GM23338 (cell line): ENCODE data around the gene LRMDA. TPM values are rescaled to one million over a fixed set of nuclear protein-coding genes. Genes with fewer than 3 reads are reported as not detected.

Experiments
- ATAC-seq: fragments of 200-7000 bp; cut with Tn5 transposase; 3 replicates; pipeline ENCODE4 v1.9.1; 2020
- DNase-seq: peaks from one replicate; pipeline ENCODE4 v3.0.0-alpha.2; 2015; ENCODE audit warnings: low spot score
- H2AFZ ChIP-seq: fragments of 200-600 bp; sonication (generic); 2 replicates; pipeline ENCODE4 v1.8.0; 2016; ENCODE audit warnings: antibody characterized with exemption, mild to moderate bottlenecking, moderate library complexity
- H3F3A ChIP-seq: fragments of 200-600 bp; sonication (generic); replicated peaks from 2 replicates; pipeline ENCODE4 v1.8.0; 2017; ENCODE audit warnings: antibody characterized with exemption, mixed run types, low read depth
- H3K27ac ChIP-seq: fragments of 200-600 bp; sonication (generic); 2 replicates; pipeline ENCODE4 v1.6.1; 2016; ENCODE audit warnings: low read depth
- H3K27me3 ChIP-seq: fragments of 200-600 bp; sonication (generic); 2 replicates; pipeline ENCODE4 v1.8.0; 2016; ENCODE audit warnings: mild to moderate bottlenecking, mixed run types, moderate library complexity; ENCODE audit not compliant: insufficient read depth
- H3K36me3 ChIP-seq: fragments of 200-600 bp; sonication (generic); 2 replicates; pipeline ENCODE4 v1.8.0; 2016; ENCODE audit warnings: mild to moderate bottlenecking; ENCODE audit not compliant: insufficient read depth
- H3K4me1 ChIP-seq: fragments of 200-600 bp; sonication (generic); 2 replicates; pipeline ENCODE4 v1.8.0; 2016; ENCODE audit warnings: mild to moderate bottlenecking, moderate library complexity; ENCODE audit not compliant: insufficient read depth
- H3K4me2 ChIP-seq: fragments of 200-600 bp; sonication (generic); 2 replicates; pipeline ENCODE4 v1.7.1; 2017; ENCODE audit warnings: mixed run types
- H3K4me3 ChIP-seq: fragments of 200-600 bp; sonication (generic); 2 replicates; pipeline ENCODE4 v1.6.1; 2016; ENCODE audit warnings: mixed run types
- H3K79me2 ChIP-seq: fragments of 200-600 bp; sonication (generic); replicated peaks from 2 replicates; pipeline ENCODE4 v1.8.0; 2017; ENCODE audit warnings: mild to moderate bottlenecking; ENCODE audit not compliant: insufficient read depth
- H3K9me2 ChIP-seq: fragments of 200-600 bp; sonication (generic); 2 replicates; pipeline ENCODE4 v1.8.0; 2017; ENCODE audit not compliant: insufficient read depth
- H4K20me1 ChIP-seq: fragments of 200-600 bp; sonication (generic); replicated peaks from 2 replicates; pipeline ENCODE4 v1.8.0; 2017; ENCODE audit warnings: mild to moderate bottlenecking; ENCODE audit not compliant: insufficient read depth
- H3K27ac Mint-ChIP-seq: 2 replicates; pipeline ENCODE4 v1.8.0; 2020; ENCODE audit warnings: inconsistent platforms, mild to moderate bottlenecking, moderate library complexity, mixed read lengths
- H3K27me3 Mint-ChIP-seq: 3 replicates; pipeline ENCODE4 v1.8.0; 2022; ENCODE audit warnings: low read depth, mild to moderate bottlenecking, moderate library complexity, mixed read lengths, inconsistent platforms; ENCODE audit not compliant: insufficient read depth, poor library complexity
- H3K36me3 Mint-ChIP-seq: 3 replicates; pipeline ENCODE4 v1.8.0; 2021; ENCODE audit warnings: low read depth, mild to moderate bottlenecking, inconsistent platforms, moderate library complexity, mixed read lengths
- H3K4me1 Mint-ChIP-seq: 3 replicates; pipeline ENCODE4 v1.8.0; 2020; ENCODE audit warnings: mild to moderate bottlenecking, inconsistent platforms, mixed read lengths
- H3K4me3 Mint-ChIP-seq: 3 replicates; pipeline ENCODE4 v1.8.0; 2021; ENCODE audit warnings: moderate library complexity, mild to moderate bottlenecking, inconsistent platforms, mixed read lengths
- H3K9me3 Mint-ChIP-seq: 3 replicates; pipeline ENCODE4 v1.8.0; 2020; ENCODE audit warnings: moderate library complexity, mild to moderate bottlenecking, inconsistent platforms, mixed read lengths
- CREB1 ChIP-seq: fragments of 250-450 bp; sonication (Bioruptor Pico); IDR thresholded peaks from 2 replicates; pipeline ENCODE4 v1.5.0; 2020; ENCODE audit warnings: low read depth, mild to moderate bottlenecking, moderate library complexity
- CTCF ChIP-seq, 2 experiments: fragments of 200-600 bp in 1 of 2; sonication (generic) in 1 of 2; conservative IDR thresholded peaks; 2 replicates each; pipeline versions ENCODE4 v1.5.1 to v1.6.1; 2016 to 2017; ENCODE audit warnings: antibody characterized with exemption in 2 of 2, low read depth in 2 of 2, mild to moderate bottlenecking in 2 of 2, moderate library complexity in 1 of 2
- EZH2 ChIP-seq: fragments of 200-600 bp; sonication (generic); IDR thresholded peaks from one replicate; pipeline ENCODE4 v1.8.0; 2017; ENCODE audit warnings: antibody characterized with exemption, mild to moderate bottlenecking, low read depth; ENCODE audit not compliant: unreplicated experiment
- EZH2phosphoT487 ChIP-seq: fragments of 200-600 bp; sonication (generic); IDR thresholded peaks from one replicate; pipeline ENCODE4 v1.8.1; 2018; ENCODE audit warnings: antibody characterized with exemption; ENCODE audit not compliant: unreplicated experiment
- JUNB ChIP-seq: IDR thresholded peaks from one replicate; pipeline ENCODE4 v1.6.1; 2016; ENCODE audit warnings: antibody characterized with exemption; ENCODE audit not compliant: unreplicated experiment
- NANOG ChIP-seq: IDR thresholded peaks from 2 replicates; pipeline ENCODE4 v1.6.1; 2016; ENCODE audit warnings: antibody characterized with exemption, borderline replicate concordance
- POLR2AphosphoS5 ChIP-seq: IDR thresholded peaks from 2 replicates; pipeline ENCODE4 v1.6.1; 2016; ENCODE audit warnings: antibody characterized with exemption, low read depth
- STAT1 ChIP-seq: IDR thresholded peaks from one replicate; pipeline ENCODE4 v1.6.1; 2016; ENCODE audit warnings: antibody characterized with exemption; ENCODE audit not compliant: unreplicated experiment
- ZNF114 ChIP-seq: fragments of 250-450 bp; sonication (Bioruptor Pico); IDR thresholded peaks from 2 replicates; pipeline ENCODE4 v1.5.0; 2020; ENCODE audit warnings: mild to moderate bottlenecking, moderate library complexity
- ZNF331 ChIP-seq: fragments of 250-450 bp; sonication (Bioruptor Pico); IDR thresholded peaks from 2 replicates; pipeline ENCODE4 v1.5.0; 2020; ENCODE audit warnings: low read depth, mild to moderate bottlenecking, moderate library complexity
- ZNF462 ChIP-seq: fragments of 250-450 bp; sonication (Bioruptor Pico); IDR thresholded peaks from 2 replicates; pipeline ENCODE4 v1.5.0; 2020; ENCODE audit warnings: mild to moderate bottlenecking, moderate library complexity
- polyA plus RNA-seq: library from polyadenylated mRNA; unstranded; fragments of >200 nt; fragmentation: Nextera tagmentation; extraction: Ambion mirVana; gene quantifications from 2 replicates; pipeline ENCODE4 v1.2.1, GENCODE V29; 2016
- total RNA-seq: library from RNA; depleted of rRNA; stranded (reverse); fragments of >200 nt; shearing (Covaris generic); gene quantifications from 2 replicates; pipeline ENCODE4 v1.2.3, GENCODE V29; 2014
- TF ChIP-seq, protein P1 (sequence below): IDR thresholded peaks from 2 replicates; pipeline ENCODE4 v1.6.1; 2016; ENCODE audit warnings: antibody characterized with exemption
- TF ChIP-seq, protein P2 (sequence below): IDR thresholded peaks from one replicate; pipeline ENCODE4 v1.6.1; 2018; ENCODE audit warnings: antibody characterized with exemption; ENCODE audit not compliant: unreplicated experiment

Gene LRMDA
- total and polyA plus RNA-seq, 2 experiments from 2014 or later: 0.90 to 1.8 TPM

- peaks cover 30% of the 10 kb centered on the region for H3K9me3 Mint-ChIP-seq
- TF ChIP-seq, protein P1, sequence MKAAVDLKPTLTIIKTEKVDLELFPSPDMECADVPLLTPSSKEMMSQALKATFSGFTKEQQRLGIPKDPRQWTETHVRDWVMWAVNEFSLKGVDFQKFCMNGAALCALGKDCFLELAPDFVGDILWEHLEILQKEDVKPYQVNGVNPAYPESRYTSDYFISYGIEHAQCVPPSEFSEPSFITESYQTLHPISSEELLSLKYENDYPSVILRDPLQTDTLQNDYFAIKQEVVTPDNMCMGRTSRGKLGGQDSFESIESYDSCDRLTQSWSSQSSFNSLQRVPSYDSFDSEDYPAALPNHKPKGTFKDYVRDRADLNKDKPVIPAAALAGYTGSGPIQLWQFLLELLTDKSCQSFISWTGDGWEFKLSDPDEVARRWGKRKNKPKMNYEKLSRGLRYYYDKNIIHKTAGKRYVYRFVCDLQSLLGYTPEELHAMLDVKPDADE: no peak
- no peak for TF ChIP-seq EZH2
- TF ChIP-seq CREB1 (CRISPR knock-in tag): no peak
- TF ChIP-seq JUNB: no peak
- no peak for TF ChIP-seq STAT1
- TF ChIP-seq POLR2AphosphoS5: no peak
- TF ChIP-seq CTCF (conservative IDR thresholded peaks at IDR 0.05; ENCODE audit: low read depth in 2 of 2): no peak
- TF ChIP-seq ZNF114 (CRISPR knock-in tag): no peak
- TF ChIP-seq EZH2phosphoT487: no peak
- TF ChIP-seq ZNF462 (CRISPR knock-in tag): no peak
- TF ChIP-seq, protein P2, sequence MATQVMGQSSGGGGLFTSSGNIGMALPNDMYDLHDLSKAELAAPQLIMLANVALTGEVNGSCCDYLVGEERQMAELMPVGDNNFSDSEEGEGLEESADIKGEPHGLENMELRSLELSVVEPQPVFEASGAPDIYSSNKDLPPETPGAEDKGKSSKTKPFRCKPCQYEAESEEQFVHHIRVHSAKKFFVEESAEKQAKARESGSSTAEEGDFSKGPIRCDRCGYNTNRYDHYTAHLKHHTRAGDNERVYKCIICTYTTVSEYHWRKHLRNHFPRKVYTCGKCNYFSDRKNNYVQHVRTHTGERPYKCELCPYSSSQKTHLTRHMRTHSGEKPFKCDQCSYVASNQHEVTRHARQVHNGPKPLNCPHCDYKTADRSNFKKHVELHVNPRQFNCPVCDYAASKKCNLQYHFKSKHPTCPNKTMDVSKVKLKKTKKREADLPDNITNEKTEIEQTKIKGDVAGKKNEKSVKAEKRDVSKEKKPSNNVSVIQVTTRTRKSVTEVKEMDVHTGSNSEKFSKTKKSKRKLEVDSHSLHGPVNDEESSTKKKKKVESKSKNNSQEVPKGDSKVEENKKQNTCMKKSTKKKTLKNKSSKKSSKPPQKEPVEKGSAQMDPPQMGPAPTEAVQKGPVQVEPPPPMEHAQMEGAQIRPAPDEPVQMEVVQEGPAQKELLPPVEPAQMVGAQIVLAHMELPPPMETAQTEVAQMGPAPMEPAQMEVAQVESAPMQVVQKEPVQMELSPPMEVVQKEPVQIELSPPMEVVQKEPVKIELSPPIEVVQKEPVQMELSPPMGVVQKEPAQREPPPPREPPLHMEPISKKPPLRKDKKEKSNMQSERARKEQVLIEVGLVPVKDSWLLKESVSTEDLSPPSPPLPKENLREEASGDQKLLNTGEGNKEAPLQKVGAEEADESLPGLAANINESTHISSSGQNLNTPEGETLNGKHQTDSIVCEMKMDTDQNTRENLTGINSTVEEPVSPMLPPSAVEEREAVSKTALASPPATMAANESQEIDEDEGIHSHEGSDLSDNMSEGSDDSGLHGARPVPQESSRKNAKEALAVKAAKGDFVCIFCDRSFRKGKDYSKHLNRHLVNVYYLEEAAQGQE: no peak
- no peak for TF ChIP-seq NANOG
- TF ChIP-seq ZNF331 (CRISPR knock-in tag): no peak
These were observed 643.2 kb downstream of the LRMDA start for GRCh38 chr10:76074659-76075058.

More at GRCh38 chr10:76074659-76075058, 643.2 kb downstream of the LRMDA start:
- Mint-ChIP-seq H3K36me3 (peaks cover 25% of the 10 kb centered on the region), H3K4me3 (no peak overlapping the region), H3K27ac (no peak overlapping the region), H3K27me3 (no peaks in the 10 kb centered on the region), H3K4me1 (no peaks in the 10 kb centered on the region)
- no peaks in the 10 kb centered on the region for H3F3A ChIP-seq
- H3K27ac ChIP-seq: no peak overlapping the region
- H3K4me3 ChIP-seq: no peak overlapping the region
- H3K36me3 ChIP-seq: no peaks in the 10 kb centered on the region; the same call in 1 of the 2 replicates
- no peak overlapping the region for H3K4me2 ChIP-seq
- DNase-seq (no peak), ATAC-seq (no peak)
- no peaks in the 10 kb centered on the region for H4K20me1 ChIP-seq
- H3K4me1 ChIP-seq: no peaks in the 10 kb centered on the region
- H3K9me2 ChIP-seq: peaks cover 21% of the 10 kb centered on the region
- H3K27me3 ChIP-seq: no peaks in the 10 kb centered on the region
- H2AFZ ChIP-seq: no peak overlapping the region
- no peaks in the 10 kb centered on the region for H3K79me2 ChIP-seq
